Effector memory CD4-positive, alpha-beta T cell (primary cell): ENCODE measurements around the gene RNPEPL1.

ENCODE experiments used
- DNase-seq, 3 donors: peaks; one replicate each; pipeline ENCODE4 v3.0.0-alpha.2; 2020
- H3K27ac ChIP-seq: 2 replicates; pipeline ENCODE4 v1.7.0; 2013; ENCODE audit warnings: mild to moderate bottlenecking, low read length, moderate library complexity; ENCODE audit not compliant: insufficient read depth, poor library complexity, severe bottlenecking
- H3K27me3 ChIP-seq: replicated peaks from 2 replicates; pipeline ENCODE4 v1.7.0; 2013; ENCODE audit warnings: mild to moderate bottlenecking, low read length; ENCODE audit not compliant: insufficient read depth, control insufficient read depth, poor library complexity, severe bottlenecking
- H3K36me3 ChIP-seq: 2 replicates; pipeline ENCODE4 v1.7.0; 2013; ENCODE audit warnings: mild to moderate bottlenecking, low read length, moderate library complexity; ENCODE audit not compliant: control insufficient read depth, insufficient read depth
- H3K4me1 ChIP-seq: 2 replicates; pipeline ENCODE4 v1.7.0; 2013; ENCODE audit warnings: low read length, mild to moderate bottlenecking; ENCODE audit not compliant: control insufficient read depth, insufficient read depth, poor library complexity, severe bottlenecking
- H3K4me3 ChIP-seq: 2 replicates; pipeline ENCODE4 v1.7.0; 2013; ENCODE audit warnings: low read length, low read depth, mild to moderate bottlenecking; ENCODE audit not compliant: insufficient read depth, poor library complexity, severe bottlenecking
- H3K9me3 ChIP-seq: 2 replicates; pipeline ENCODE4 v1.7.0; 2013; ENCODE audit warnings: mild to moderate bottlenecking, low read length, moderate library complexity; ENCODE audit not compliant: control insufficient read depth

Gene RNPEPL1

GRCh38 chr2:240525802-240526201 is 42.5 kb upstream of the RNPEPL1 start:
- Histone ChIP-seq H3K4me3 (no peak overlapping the region), H3K9me3 (no peaks in the 10 kb centered on the region), H3K4me1 (no peaks in the 10 kb centered on the region), H3K27me3 (no peaks in the 10 kb centered on the region), H3K27ac (no peak overlapping the region), H3K36me3 (peaks cover 54% of the 10 kb centered on the region)
- DNase-seq = no peak

GRCh38 chr2:240526521-240526920 is 41.8 kb upstream of the RNPEPL1 start:
- no peak for DNase-seq
- H3K4me3 ChIP-seq = no peak overlapping the region
- H3K9me3 ChIP-seq = no peaks in the 10 kb centered on the region
- no peaks in the 10 kb centered on the region for H3K27me3 ChIP-seq
- no peaks in the 10 kb centered on the region for H3K4me1 ChIP-seq
- peaks cover 60% of the 10 kb centered on the region for H3K36me3 ChIP-seq
- H3K27ac ChIP-seq = no peak overlapping the region

DNA sequence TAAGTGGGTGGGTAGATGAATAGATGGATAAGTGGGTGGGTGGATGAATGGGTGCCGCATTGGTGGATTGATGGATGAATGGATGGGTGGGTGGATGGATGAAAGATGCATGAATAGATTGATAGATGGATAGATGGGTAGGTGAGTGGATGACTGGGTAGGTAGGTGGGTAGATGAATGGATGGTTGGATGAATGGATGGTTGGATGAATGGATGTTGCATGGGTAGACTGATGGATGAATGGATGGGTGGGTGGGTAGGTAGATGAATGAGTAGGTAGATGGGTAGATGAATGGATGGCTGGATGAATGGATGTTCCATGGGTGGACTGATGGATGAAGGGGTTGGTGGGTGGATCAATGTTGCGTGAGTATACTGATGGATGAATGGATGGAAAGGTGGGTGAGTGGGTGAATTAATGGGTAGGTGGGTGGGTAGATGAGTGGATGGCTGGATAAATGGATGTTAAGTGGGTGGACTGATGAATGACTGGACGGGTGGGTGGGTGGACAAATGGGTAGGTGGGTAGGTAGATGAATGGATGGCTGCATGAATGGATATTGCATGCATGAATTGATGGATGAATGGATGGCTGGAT is 41.0 kb upstream of the RNPEPL1 start:
- H3K27me3 ChIP-seq = no peaks in the 10 kb centered on the region
- DNase-seq = no peak
- H3K9me3 ChIP-seq = peaks cover 3% of the 10 kb centered on the region
- no peak overlapping the region for H3K27ac ChIP-seq
- H3K4me3 ChIP-seq = no peak overlapping the region
- peaks cover 60% of the 10 kb centered on the region for H3K36me3 ChIP-seq
- H3K4me1 ChIP-seq = no peaks in the 10 kb centered on the region

GRCh38 chr2:240528406-240529040 is 39.8 kb upstream of the RNPEPL1 start:
- no peak for DNase-seq
- H3K9me3 ChIP-seq = peaks cover 8% of the 10 kb centered on the region
- H3K27ac ChIP-seq = no peak overlapping the region
- H3K4me3 ChIP-seq = no peak overlapping the region
- H3K36me3 ChIP-seq = peaks cover 48% of the 10 kb centered on the region
- H3K4me1 ChIP-seq = no peaks in the 10 kb centered on the region
- H3K27me3 ChIP-seq = no peaks in the 10 kb centered on the region

- Histone ChIP-seq H3K36me3 (peaks cover 40% of the 10 kb centered on the region), H3K27me3 (no peaks in the 10 kb centered on the region), H3K27ac (no peak overlapping the region), H3K4me1 (no peaks in the 10 kb centered on the region), H3K4me3 (no peak overlapping the region), H3K9me3 (peaks cover 8% of the 10 kb centered on the region)
- DNase-seq = no peak
Measured at GRCh38 chr2:240529344-240529999, 38.8 kb upstream of the RNPEPL1 start.

- no peak overlapping the region for H3K27ac ChIP-seq
- no peak overlapping the region for H3K4me3 ChIP-seq
- no peak for DNase-seq
- no peaks in the 10 kb centered on the region for H3K27me3 ChIP-seq
- H3K36me3 ChIP-seq = peaks cover 34% of the 10 kb centered on the region
- H3K4me1 ChIP-seq = no peaks in the 10 kb centered on the region
- peaks cover 8% of the 10 kb centered on the region for H3K9me3 ChIP-seq
Measured at GRCh38 chr2:240530181-240530580, 38.1 kb upstream of the RNPEPL1 start.

DNA sequence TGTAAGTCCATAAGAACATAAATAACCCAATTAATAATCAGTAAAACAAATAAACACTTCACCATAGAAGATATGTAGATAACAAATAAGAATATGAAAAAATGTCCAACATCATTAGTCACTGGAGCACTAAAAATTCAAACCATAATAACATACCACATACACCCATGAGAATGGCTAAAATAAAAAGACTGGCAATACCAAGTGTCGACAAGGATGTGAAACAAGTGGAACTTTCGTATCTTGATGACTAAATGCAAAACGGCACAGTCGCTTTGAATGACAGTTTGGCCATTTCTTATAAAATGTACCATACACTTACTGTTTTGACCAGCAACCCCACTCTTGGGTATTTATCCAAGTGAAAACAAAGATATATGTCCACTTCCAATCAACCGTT is 37.2 kb upstream of the RNPEPL1 start:
- H3K36me3 ChIP-seq = peaks cover 26% of the 10 kb centered on the region
- H3K27me3 ChIP-seq = no peaks in the 10 kb centered on the region
- no peak overlapping the region for H3K27ac ChIP-seq
- no peaks in the 10 kb centered on the region for H3K4me1 ChIP-seq
- H3K4me3 ChIP-seq = no peak overlapping the region
- peaks cover 8% of the 10 kb centered on the region for H3K9me3 ChIP-seq
- DNase-seq = no peak

DNA sequence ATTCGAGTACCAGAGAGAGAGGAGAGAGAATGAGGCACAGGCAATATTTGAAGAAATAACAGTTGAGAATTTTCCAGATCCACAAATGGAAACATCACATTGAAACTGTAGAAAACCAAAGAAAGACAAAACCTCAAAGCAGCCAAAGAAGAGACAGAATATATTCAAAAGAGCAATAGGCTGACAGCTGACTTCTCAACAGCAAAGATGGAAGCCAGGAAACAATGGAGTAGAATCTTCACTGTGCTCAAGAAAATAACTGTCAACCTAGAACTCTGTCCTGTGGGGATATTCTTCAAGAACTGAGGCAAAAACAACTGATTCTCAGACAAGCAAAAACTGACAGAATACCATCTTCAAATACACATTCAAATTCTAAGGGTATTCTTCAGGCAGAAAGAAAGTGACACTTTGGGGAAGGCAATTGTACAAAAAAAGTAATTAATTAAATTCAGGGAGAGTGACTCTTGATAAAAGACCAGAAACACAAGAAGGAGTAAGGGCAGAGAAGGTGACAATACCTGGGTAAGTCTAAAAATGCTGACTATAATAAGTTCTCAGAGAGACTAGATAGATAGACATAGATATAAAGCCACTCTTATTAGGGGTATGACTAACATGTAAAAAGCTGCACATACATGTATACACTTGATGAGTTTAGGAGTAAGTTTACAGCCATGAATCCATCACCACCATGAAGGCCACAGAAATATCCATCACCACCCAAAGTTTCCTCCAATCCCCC is 36.1 kb upstream of the RNPEPL1 start:
- Histone ChIP-seq H3K27ac (no peak overlapping the region), H3K4me1 (no peaks in the 10 kb centered on the region), H3K9me3 (peaks cover 8% of the 10 kb centered on the region), H3K4me3 (no peak overlapping the region), H3K36me3 (peaks cover 19% of the 10 kb centered on the region), H3K27me3 (no peaks in the 10 kb centered on the region)
- no peak for DNase-seq

DNA sequence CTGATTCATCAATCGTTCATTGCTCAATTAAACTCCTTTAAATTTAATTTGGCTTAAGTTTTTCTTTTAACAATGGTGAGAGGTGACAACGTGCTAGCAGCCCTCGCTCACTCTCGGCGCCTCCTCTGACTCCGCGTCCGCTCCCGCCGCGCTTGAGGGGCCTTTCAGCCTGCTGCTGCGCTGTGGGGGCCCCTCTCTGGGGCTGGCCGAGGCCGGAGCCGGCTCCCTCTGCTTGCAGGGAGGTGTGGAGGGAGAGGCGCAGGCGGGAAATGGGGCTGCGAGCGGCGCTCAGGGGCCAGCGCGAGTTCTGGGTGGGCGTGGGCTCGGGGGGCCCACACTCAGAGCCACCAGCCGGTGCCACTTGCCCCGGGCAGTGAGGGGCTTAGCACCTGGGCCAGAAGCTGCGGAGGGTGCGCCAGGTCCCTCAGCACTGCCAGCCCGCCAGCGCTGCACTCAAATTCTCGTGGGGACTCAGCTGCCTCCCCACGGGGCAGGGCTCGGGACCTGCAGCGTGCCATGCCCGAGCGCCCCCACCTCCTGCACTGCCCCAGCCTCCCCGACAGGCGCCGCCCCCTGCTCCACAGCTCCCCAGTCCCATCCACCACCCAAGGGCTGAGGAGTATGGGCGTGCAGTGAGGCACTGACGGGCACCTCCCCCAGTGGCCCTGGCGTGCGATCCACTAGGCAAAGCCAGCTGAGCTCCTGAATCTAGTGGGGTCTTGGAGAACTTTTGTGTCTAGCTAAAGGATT is 30.1 kb upstream of the RNPEPL1 start:
- Histone ChIP-seq H3K4me1 (no peaks in the 10 kb centered on the region), H3K4me3 (no peak overlapping the region), H3K9me3 (no peaks in the 10 kb centered on the region), H3K27ac (no peak overlapping the region), H3K36me3 (peaks cover 6% of the 10 kb centered on the region), H3K27me3 (no peaks in the 10 kb centered on the region)
- DNase-seq = no peak
